Suprapubic skin (tissue), 3 donors: ENCODE results near the gene ATL1.

ENCODE experiments used
- POLR2A ChIP-seq, 2 donors: fragments of 450-650 bp; IDR thresholded peaks; one replicate each; pipeline ENCODE4 v1.6.1; 2017; ENCODE audit warnings: antibody characterized with exemption in 2 of 2, mild to moderate bottlenecking in 2 of 2, moderate library complexity in 2 of 2
- TF ChIP-seq, protein P1 (sequence below), 2 donors: fragments of 200-600 bp in 1 of 2; fragments of 450-650 bp in 1 of 2; sonication (generic) in 1 of 2; IDR thresholded peaks; one replicate each; pipeline ENCODE4 v1.5.1; 2016 to 2019; ENCODE audit warnings: antibody characterized with exemption in 2 of 2, mild to moderate bottlenecking in 1 of 2, moderate library complexity in 1 of 2

DNA sequence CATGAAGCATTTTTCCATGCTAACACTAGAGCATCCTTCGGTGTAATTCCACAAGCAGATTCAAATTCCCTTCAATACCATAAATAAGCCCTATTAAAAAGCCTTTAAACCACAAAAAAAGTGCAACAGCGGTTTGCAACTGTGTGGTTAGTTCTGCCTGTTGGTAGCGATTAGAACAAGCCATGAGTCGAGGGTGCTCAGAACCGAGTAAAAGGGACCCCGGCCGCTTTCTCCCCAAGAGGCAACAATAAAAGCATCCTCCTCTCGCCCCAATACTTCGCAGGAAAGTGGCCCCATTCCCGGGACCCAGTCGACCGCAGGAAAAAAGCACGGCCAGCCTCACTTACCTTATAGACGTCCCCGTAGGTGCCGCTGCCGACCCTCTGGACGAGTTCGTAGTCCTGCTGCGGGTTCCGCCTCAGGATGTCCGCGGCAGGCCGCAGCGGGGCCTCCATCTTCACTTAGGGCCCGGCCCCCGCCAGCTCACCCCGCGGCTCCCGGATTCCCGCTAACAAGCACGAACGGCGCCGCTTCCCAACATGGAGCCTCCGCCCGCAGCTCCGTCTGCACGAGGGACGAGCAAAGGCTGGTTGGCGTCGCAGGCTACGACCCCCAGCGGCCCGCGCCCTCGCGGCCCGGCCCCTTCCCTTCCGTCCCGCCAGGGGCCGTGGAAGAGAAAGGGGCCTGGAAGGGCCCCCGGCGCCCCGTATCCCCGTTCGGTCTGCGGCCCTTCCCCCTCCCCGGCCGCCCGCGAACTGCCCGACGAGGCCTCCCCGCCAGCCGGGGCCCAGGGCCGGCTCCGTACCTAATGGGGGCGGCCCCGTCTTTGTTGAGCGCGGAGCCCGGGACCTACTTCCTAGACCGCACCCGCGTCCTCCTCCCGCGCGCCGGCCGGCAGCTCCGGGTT, 28.1 kb upstream of the ATL1 start:
- TF ChIP-seq, protein P1, sequence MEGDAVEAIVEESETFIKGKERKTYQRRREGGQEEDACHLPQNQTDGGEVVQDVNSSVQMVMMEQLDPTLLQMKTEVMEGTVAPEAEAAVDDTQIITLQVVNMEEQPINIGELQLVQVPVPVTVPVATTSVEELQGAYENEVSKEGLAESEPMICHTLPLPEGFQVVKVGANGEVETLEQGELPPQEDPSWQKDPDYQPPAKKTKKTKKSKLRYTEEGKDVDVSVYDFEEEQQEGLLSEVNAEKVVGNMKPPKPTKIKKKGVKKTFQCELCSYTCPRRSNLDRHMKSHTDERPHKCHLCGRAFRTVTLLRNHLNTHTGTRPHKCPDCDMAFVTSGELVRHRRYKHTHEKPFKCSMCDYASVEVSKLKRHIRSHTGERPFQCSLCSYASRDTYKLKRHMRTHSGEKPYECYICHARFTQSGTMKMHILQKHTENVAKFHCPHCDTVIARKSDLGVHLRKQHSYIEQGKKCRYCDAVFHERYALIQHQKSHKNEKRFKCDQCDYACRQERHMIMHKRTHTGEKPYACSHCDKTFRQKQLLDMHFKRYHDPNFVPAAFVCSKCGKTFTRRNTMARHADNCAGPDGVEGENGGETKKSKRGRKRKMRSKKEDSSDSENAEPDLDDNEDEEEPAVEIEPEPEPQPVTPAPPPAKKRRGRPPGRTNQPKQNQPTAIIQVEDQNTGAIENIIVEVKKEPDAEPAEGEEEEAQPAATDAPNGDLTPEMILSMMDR (IDR thresholded peaks at IDR 0.05) = no peak
- TF ChIP-seq POLR2A (IDR thresholded peaks at IDR 0.05) = peak in 1 of 2 donors; percentile 19
